ENCODE measurements around the gene PDIA5.
"Not testable (repeated sequence)": the region's sequence is repeated elsewhere in the genome, so short reads cannot be mapped to it uniquely, and the experiment has no call there.

Gene PDIA5

DNA sequence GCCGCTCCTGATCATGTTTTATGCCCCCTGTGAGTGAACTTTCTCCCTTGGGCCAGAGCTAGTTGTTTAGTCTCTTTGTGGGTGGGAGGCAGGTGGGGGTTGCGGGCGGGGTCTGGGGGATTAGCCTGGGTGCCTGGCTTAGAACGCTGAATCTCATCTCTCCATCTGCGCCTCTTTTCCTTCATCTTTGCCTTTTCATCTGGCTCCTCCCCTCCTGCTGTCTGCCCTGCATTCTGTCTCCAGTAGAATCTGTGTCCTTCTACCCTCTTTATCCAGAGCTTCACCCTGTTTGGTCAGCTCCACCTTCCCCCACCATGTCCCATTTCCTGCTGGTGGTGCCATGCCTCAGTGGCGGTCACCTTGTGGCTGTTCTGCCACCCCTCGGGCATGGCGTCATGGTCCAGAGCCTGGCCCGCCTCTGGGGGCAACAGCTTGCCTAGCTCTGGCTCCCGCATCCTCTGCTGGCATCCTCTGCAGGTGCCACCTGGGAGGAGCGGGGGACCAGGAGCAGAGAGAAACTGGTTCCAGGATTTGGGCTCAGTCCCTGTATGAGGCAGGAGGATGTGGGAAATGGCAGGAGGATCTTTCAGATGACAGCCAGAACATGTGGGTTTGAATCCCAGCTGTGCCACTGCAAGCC is 44.3 kb downstream of the PDIA5 start:
- peaks cover 22 to 25% of the 10 kb centered on the region in 2 donors for H3K36me3 ChIP-seq (ENCODE audit: control insufficient read depth in 1 of 2, insufficient read depth in 2 of 2, low read length in 2 of 2)
- H3K4me3 ChIP-seq (ENCODE audit: low read depth in 1 of 2, low read length in 2 of 2) = no peak overlapping the region
- no peak overlapping the region for H3K27ac ChIP-seq (ENCODE audit: low read length)
- no peaks in the 10 kb centered on the region for H3K9me3 ChIP-seq (ENCODE audit: control insufficient read depth in 1 of 2, low read length in 2 of 2)
- no peaks in the 10 kb centered on the region for H3K4me1 ChIP-seq (ENCODE audit: control insufficient read depth in 1 of 2, insufficient read depth in 2 of 2, low read length in 2 of 2)
- no peaks in the 10 kb centered on the region for H3K27me3 ChIP-seq (ENCODE audit: low read depth, low read length)

DNA sequence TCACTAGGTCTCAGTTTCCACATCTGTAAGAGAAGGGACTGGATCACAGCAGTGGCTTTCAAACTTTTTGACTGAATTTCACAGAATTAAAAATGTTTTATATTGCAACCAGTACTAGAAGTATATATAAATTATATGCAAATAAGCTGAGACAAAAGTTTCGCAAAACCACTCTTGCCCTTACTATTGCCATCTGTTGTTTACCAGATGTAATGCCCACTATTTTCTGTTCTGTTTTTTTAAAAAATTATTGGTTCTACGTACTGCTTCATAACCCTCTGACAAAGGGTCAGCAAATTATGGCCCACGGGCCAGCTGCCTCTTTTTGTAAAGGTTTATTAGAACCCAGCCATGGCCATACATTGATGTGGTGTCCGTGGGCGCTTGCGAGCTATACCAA is 44.8 kb downstream of the PDIA5 start:
- Histone ChIP-seq H3K4me1 (ENCODE audit: control insufficient read depth in 1 of 2, insufficient read depth in 2 of 2, low read length in 2 of 2) (no peaks in the 10 kb centered on the region), H3K27me3 (ENCODE audit: low read depth, low read length) (no peaks in the 10 kb centered on the region), H3K9me3 (ENCODE audit: control insufficient read depth in 1 of 2, low read length in 2 of 2) (no peaks in the 10 kb centered on the region), H3K36me3 (ENCODE audit: control insufficient read depth in 1 of 2, insufficient read depth in 2 of 2, low read length in 2 of 2) (peaks cover 18 to 25% of the 10 kb centered on the region in 2 donors), H3K4me3 (ENCODE audit: low read depth in 1 of 2, low read length in 2 of 2) (no peak overlapping the region), H3K27ac (ENCODE audit: low read length) (no peak overlapping the region)

DNA sequence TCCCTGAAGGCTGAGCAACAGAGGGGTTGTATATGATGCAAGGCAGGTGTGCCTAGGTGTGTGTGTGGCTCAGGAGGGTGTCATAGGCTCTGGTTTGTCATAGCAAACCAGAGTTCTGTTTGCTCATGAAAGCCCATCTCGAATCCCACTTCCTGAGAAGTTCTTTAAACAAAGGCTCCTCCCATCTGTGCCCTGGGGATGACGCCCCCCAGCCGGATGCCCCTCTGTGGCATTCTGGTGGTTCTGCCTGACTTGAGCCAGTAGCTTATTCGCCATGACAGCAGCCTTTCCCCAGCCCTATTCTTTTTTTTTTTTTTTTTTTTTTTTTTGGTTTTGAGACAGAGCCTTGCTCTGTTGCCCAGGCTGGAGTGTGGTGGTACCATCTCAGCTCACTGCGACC is 45.4 kb downstream of the PDIA5 start:
- H3K9me3 ChIP-seq (ENCODE audit: control insufficient read depth in 1 of 2, low read length in 2 of 2) = no peaks in the 10 kb centered on the region
- no peak overlapping the region for H3K4me3 ChIP-seq (ENCODE audit: low read depth in 1 of 2, low read length in 2 of 2)
- no peaks in the 10 kb centered on the region for H3K27me3 ChIP-seq (ENCODE audit: low read depth, low read length)
- peaks cover 14 to 22% of the 10 kb centered on the region in 2 donors for H3K36me3 ChIP-seq (ENCODE audit: control insufficient read depth in 1 of 2, insufficient read depth in 2 of 2, low read length in 2 of 2)
- H3K27ac ChIP-seq (ENCODE audit: low read length) = no peak overlapping the region
- no peaks in the 10 kb centered on the region for H3K4me1 ChIP-seq (ENCODE audit: control insufficient read depth in 1 of 2, insufficient read depth in 2 of 2, low read length in 2 of 2)

DNA sequence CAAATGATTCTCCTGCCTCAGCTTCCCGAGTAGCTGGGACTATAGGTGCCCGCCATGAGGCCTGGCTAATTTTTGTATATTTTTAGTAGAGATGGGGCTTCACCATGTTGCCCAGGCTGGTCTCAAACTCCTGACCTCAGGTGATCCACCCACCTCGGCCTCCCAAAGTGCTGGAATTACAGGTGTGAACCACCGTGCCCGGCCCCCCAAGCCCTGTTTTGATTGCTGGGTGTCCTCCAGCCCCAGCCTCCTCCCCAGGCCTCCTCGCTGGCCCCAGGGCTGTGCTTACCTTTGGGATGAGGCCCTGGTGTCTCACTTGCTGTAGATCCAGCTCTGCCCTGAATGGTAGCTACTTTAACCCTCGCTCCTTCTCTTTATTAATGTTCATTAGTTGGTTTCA is 45.8 kb downstream of the PDIA5 start:
- H3K9me3 ChIP-seq (ENCODE audit: control insufficient read depth in 1 of 2, low read length in 2 of 2); H3K4me3 ChIP-seq (ENCODE audit: low read depth in 1 of 2, low read length in 2 of 2); H3K27me3 ChIP-seq (ENCODE audit: low read depth, low read length); H3K4me1 ChIP-seq (ENCODE audit: control insufficient read depth in 1 of 2, insufficient read depth in 2 of 2, low read length in 2 of 2); H3K27ac ChIP-seq (ENCODE audit: low read length): not testable (repeated sequence)
- H3K36me3 ChIP-seq (ENCODE audit: control insufficient read depth in 1 of 2, insufficient read depth in 2 of 2, low read length in 2 of 2) = peaks cover 11 to 22% of the 10 kb centered on the region in 2 donors

DNA sequence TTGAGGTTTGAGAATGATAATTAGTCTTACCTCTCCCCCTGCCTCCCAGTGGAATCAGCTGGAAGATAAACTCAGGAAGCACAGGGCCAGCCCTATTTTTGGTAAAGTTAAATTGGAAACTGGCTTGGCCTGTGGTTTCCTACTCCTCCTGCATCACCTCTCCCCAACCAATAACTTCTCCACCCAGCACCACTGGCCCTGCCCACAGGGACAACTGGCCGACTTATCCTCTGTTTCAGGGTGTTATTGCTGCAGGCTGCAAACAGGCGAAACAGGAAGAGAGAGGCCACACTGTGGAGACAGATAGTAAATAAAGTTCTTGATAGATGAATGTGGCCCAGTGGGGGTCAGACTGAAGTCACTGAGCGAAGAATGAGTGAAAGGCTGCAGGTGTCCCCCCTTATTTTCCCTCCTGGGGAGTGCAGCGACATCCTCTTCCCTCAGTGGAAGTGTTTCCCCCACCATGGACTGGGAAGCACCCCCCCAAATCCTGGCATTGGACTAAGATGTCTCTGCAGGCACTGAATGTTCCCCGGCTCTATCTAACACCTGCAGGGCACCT is 47.1 kb downstream of the PDIA5 start:
- Histone ChIP-seq H3K4me3 (ENCODE audit: low read depth in 1 of 2, low read length in 2 of 2) (no peak overlapping the region), H3K36me3 (ENCODE audit: control insufficient read depth in 1 of 2, insufficient read depth in 2 of 2, low read length in 2 of 2) (peaks cover 16 to 27% of the 10 kb centered on the region in 2 donors), H3K27me3 (ENCODE audit: low read depth, low read length) (no peaks in the 10 kb centered on the region), H3K27ac (ENCODE audit: low read length) (no peak overlapping the region), H3K4me1 (ENCODE audit: control insufficient read depth in 1 of 2, insufficient read depth in 2 of 2, low read length in 2 of 2) (no peaks in the 10 kb centered on the region), H3K9me3 (ENCODE audit: control insufficient read depth in 1 of 2, low read length in 2 of 2) (no peaks in the 10 kb centered on the region)

DNA sequence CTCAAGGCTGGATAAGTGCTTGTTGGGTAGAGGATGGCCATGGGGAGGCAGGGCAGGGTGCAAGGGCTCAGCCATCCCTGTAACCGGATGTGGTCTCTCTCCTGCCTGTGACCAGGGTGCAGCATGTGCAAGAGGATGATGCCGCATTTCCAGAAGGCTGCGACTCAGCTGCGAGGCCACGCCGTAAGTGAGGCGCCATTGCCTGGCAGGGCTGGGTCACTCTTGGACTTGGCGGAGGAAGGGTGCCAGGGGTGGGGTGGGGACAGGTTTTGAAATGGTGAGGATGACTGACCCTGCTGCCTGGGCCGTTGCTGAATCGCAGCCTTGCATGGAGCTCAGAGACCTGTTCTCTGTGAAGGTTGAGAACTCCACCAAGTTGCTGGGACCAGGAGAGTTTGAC is 49.3 kb downstream of the PDIA5 start:
- H3K27ac ChIP-seq (ENCODE audit: low read length) = no peak overlapping the region
- no peaks in the 10 kb centered on the region for H3K4me1 ChIP-seq (ENCODE audit: control insufficient read depth in 1 of 2, insufficient read depth in 2 of 2, low read length in 2 of 2)
- no peaks in the 10 kb centered on the region for H3K27me3 ChIP-seq (ENCODE audit: low read depth, low read length)
- no peaks in the 10 kb centered on the region for H3K9me3 ChIP-seq (ENCODE audit: control insufficient read depth in 1 of 2, low read length in 2 of 2)
- H3K4me3 ChIP-seq (ENCODE audit: low read depth in 1 of 2, low read length in 2 of 2) = no peak overlapping the region
- peaks cover 14 to 25% of the 10 kb centered on the region in 2 donors for H3K36me3 ChIP-seq (ENCODE audit: control insufficient read depth in 1 of 2, insufficient read depth in 2 of 2, low read length in 2 of 2)

DNA sequence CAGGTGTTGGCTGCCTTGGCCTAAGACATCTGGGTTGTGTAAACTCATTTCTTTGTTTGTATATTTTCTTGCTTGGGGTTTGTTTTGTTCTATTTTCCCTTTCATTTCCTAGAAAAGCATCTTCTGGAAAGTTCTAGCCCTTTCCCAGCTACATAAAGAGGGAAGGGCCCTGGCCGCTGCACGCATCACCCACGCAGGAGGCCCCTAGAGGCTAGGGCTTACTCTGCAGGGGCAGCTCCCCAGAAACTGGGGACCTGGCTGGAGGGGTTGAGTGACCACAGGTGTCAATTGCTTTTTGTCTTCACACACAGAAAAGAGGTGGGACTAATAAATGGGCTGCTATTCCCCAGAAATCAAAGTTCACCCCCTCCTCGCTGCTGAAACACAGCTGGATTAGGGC is 52.6 kb downstream of the PDIA5 start:
- Histone ChIP-seq H3K4me3 (ENCODE audit: low read depth in 1 of 2, low read length in 2 of 2) (no peak overlapping the region), H3K27me3 (ENCODE audit: low read depth, low read length) (no peaks in the 10 kb centered on the region), H3K27ac (ENCODE audit: low read length) (no peak overlapping the region), H3K36me3 (ENCODE audit: control insufficient read depth in 1 of 2, insufficient read depth in 2 of 2, low read length in 2 of 2) (peaks cover 21 to 32% of the 10 kb centered on the region in 2 donors), H3K9me3 (ENCODE audit: control insufficient read depth in 1 of 2, low read length in 2 of 2) (no peaks in the 10 kb centered on the region), H3K4me1 (ENCODE audit: control insufficient read depth in 1 of 2, insufficient read depth in 2 of 2, low read length in 2 of 2) (no peaks in the 10 kb centered on the region)

DNA sequence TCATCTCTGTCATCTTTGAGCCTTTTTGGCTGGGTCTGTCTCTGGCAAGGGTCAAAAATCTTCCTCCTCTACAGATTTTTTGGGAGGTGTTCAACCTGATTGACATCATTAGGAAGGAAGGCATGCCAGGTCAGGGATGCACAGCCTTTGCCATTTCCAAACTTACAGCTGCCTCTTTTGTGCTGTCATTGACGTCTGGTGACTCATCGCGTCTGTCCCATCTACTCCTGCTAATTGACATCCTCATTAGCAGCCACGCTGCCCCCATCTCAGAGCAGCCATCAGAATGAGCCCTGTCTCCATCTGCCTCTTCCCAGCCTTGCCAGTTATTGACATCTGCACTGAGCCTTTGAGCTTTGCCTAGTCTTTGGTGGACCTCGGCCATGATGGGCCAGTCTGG is 53.0 kb downstream of the PDIA5 start:
- Histone ChIP-seq H3K27ac (ENCODE audit: low read length) (no peak overlapping the region), H3K27me3 (ENCODE audit: low read depth, low read length) (no peaks in the 10 kb centered on the region), H3K9me3 (ENCODE audit: control insufficient read depth in 1 of 2, low read length in 2 of 2) (no peaks in the 10 kb centered on the region), H3K4me3 (ENCODE audit: low read depth in 1 of 2, low read length in 2 of 2) (no peak overlapping the region), H3K4me1 (ENCODE audit: control insufficient read depth in 1 of 2, insufficient read depth in 2 of 2, low read length in 2 of 2) (no peaks in the 10 kb centered on the region), H3K36me3 (ENCODE audit: control insufficient read depth in 1 of 2, insufficient read depth in 2 of 2, low read length in 2 of 2) (peaks cover 25 to 35% of the 10 kb centered on the region in 2 donors)

DNA sequence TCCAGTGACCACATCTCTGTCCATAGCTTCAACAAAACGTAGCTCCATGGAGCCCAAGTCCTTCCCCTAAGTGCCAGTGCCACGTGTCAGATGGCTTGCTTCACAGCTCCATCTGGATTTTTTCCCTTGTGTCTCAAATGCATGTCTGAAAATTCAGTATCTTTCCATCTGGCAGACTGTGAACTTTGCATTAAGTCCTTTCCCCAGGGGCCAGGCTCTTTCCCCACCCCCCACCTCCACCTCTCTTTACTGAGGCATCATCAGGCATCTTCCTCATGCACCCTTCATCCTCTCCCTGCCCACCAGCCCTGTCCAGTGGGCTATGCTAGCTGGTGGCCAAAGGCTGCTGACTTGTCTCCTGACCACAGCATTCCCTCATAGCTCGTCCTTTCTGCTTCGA is 53.7 kb downstream of the PDIA5 start:
- no peak overlapping the region for H3K27ac ChIP-seq (ENCODE audit: low read length)
- no peaks in the 10 kb centered on the region for H3K27me3 ChIP-seq (ENCODE audit: low read depth, low read length)
- H3K4me1 ChIP-seq (ENCODE audit: control insufficient read depth in 1 of 2, insufficient read depth in 2 of 2, low read length in 2 of 2) = no peaks in the 10 kb centered on the region
- no peak overlapping the region for H3K4me3 ChIP-seq (ENCODE audit: low read depth in 1 of 2, low read length in 2 of 2)
- H3K36me3 ChIP-seq (ENCODE audit: control insufficient read depth in 1 of 2, insufficient read depth in 2 of 2, low read length in 2 of 2) = peaks cover 26 to 43% of the 10 kb centered on the region in 2 donors
- H3K9me3 ChIP-seq (ENCODE audit: control insufficient read depth in 1 of 2, low read length in 2 of 2) = no peaks in the 10 kb centered on the region

DNA sequence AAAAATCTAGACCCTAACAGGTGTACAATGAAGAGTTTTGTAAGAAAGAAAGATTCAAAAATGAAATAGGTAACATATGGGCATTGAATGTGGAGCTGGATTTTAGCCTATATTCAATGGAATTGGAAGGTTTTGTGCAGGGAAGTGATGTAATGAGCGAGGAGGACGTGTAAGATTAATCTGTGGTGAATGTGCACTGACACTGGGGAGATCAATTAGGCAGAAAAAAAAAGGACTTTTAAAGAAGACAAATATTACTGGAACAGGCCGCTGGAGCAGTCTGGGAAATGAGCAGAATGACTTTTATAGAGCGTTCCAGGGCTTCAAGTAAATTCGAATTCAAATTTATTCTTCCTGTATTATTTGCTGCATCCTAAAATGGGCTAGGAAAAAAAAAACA is 55.2 kb downstream of the PDIA5 start:
- Histone ChIP-seq H3K27ac (ENCODE audit: low read length) (no peak overlapping the region), H3K4me1 (ENCODE audit: control insufficient read depth in 1 of 2, insufficient read depth in 2 of 2, low read length in 2 of 2) (no peaks in the 10 kb centered on the region), H3K4me3 (ENCODE audit: low read depth in 1 of 2, low read length in 2 of 2) (no peak overlapping the region), H3K36me3 (ENCODE audit: control insufficient read depth in 1 of 2, insufficient read depth in 2 of 2, low read length in 2 of 2) (peaks cover 26 to 44% of the 10 kb centered on the region in 2 donors), H3K9me3 (ENCODE audit: control insufficient read depth in 1 of 2, low read length in 2 of 2) (no peaks in the 10 kb centered on the region), H3K27me3 (ENCODE audit: low read depth, low read length) (no peaks in the 10 kb centered on the region)

DNA sequence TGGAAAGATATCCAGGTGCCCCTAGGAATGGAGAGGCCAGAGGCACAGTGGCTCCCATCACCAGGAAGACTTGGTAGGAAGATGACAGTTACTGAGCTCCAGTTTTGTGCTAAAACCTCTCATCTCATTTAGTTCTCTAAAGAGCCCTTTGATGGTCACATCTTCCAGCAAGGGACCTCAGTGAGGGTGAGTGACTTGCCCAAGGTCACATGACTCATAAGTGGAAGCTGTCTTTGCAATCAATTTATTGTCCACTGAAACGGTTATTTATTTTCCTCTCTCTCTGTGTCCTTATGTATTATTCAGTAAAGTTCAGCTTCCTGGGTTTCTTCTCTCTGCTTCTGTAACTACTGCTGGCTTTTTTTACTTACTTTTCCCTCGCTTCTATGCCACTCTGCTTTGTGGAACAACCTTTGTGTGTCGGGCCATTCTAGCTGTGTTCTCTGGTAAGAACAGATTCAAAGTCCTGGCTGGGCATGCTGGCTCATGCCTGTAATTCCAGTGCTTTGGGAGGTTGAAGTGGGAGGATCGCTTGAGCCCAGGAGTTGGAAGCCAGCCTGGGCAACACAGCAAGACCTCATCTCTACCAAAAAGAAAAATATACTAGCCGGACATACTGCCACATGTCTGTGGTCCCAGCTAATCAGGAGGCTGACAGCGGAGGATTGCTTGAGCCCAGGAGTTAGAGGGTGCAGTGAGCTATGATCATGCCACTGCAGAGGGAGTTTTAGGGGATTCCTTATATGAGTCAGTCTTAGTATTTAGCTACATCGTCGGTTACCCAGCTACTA is 55.9 kb downstream of the PDIA5 start:
- no peak overlapping the region for H3K27ac ChIP-seq (ENCODE audit: low read length)
- H3K9me3 ChIP-seq (ENCODE audit: control insufficient read depth in 1 of 2, low read length in 2 of 2) = no peaks in the 10 kb centered on the region
- no peak overlapping the region for H3K4me3 ChIP-seq (ENCODE audit: low read depth in 1 of 2, low read length in 2 of 2)
- no peaks in the 10 kb centered on the region for H3K27me3 ChIP-seq (ENCODE audit: low read depth, low read length)
- peaks cover 26 to 46% of the 10 kb centered on the region in 2 donors for H3K36me3 ChIP-seq (ENCODE audit: control insufficient read depth in 1 of 2, insufficient read depth in 2 of 2, low read length in 2 of 2)
- H3K4me1 ChIP-seq (ENCODE audit: control insufficient read depth in 1 of 2, insufficient read depth in 2 of 2, low read length in 2 of 2) = no peaks in the 10 kb centered on the region

Measured in muscle layer of duodenum (tissue), 2 donors.